GM23338 (cell line): ENCODE results near the gene ITGA8. TPM values are rescaled to one million over a fixed set of nuclear protein-coding genes. Genes with fewer than 3 reads are reported as not detected.

Source experiments
- ATAC-seq: fragments of 200-7000 bp; cut with Tn5 transposase; 3 replicates; pipeline ENCODE4 v1.9.1; 2020
- DNase-seq: peaks from one replicate; pipeline ENCODE4 v3.0.0-alpha.2; 2015; ENCODE audit warnings: low spot score
- H2AFZ ChIP-seq: fragments of 200-600 bp; sonication (generic); 2 replicates; pipeline ENCODE4 v1.8.0; 2016; ENCODE audit warnings: antibody characterized with exemption, mild to moderate bottlenecking, moderate library complexity
- H3F3A ChIP-seq: fragments of 200-600 bp; sonication (generic); replicated peaks from 2 replicates; pipeline ENCODE4 v1.8.0; 2017; ENCODE audit warnings: antibody characterized with exemption, mixed run types, low read depth
- H3K27ac ChIP-seq: fragments of 200-600 bp; sonication (generic); 2 replicates; pipeline ENCODE4 v1.6.1; 2016; ENCODE audit warnings: low read depth
- H3K27me3 ChIP-seq: fragments of 200-600 bp; sonication (generic); 2 replicates; pipeline ENCODE4 v1.8.0; 2016; ENCODE audit warnings: mild to moderate bottlenecking, mixed run types, moderate library complexity; ENCODE audit not compliant: insufficient read depth
- H3K36me3 ChIP-seq: fragments of 200-600 bp; sonication (generic); 2 replicates; pipeline ENCODE4 v1.8.0; 2016; ENCODE audit warnings: mild to moderate bottlenecking; ENCODE audit not compliant: insufficient read depth
- H3K4me1 ChIP-seq: fragments of 200-600 bp; sonication (generic); 2 replicates; pipeline ENCODE4 v1.8.0; 2016; ENCODE audit warnings: mild to moderate bottlenecking, moderate library complexity; ENCODE audit not compliant: insufficient read depth
- H3K4me2 ChIP-seq: fragments of 200-600 bp; sonication (generic); 2 replicates; pipeline ENCODE4 v1.7.1; 2017; ENCODE audit warnings: mixed run types
- H3K4me3 ChIP-seq: fragments of 200-600 bp; sonication (generic); 2 replicates; pipeline ENCODE4 v1.6.1; 2016; ENCODE audit warnings: mixed run types
- H3K79me2 ChIP-seq: fragments of 200-600 bp; sonication (generic); replicated peaks from 2 replicates; pipeline ENCODE4 v1.8.0; 2017; ENCODE audit warnings: mild to moderate bottlenecking; ENCODE audit not compliant: insufficient read depth
- H3K9me2 ChIP-seq: fragments of 200-600 bp; sonication (generic); 2 replicates; pipeline ENCODE4 v1.8.0; 2017; ENCODE audit not compliant: insufficient read depth
- H4K20me1 ChIP-seq: fragments of 200-600 bp; sonication (generic); replicated peaks from 2 replicates; pipeline ENCODE4 v1.8.0; 2017; ENCODE audit warnings: mild to moderate bottlenecking; ENCODE audit not compliant: insufficient read depth
- H3K27ac Mint-ChIP-seq: 2 replicates; pipeline ENCODE4 v1.8.0; 2020; ENCODE audit warnings: inconsistent platforms, mild to moderate bottlenecking, moderate library complexity, mixed read lengths
- H3K27me3 Mint-ChIP-seq: 3 replicates; pipeline ENCODE4 v1.8.0; 2022; ENCODE audit warnings: low read depth, mild to moderate bottlenecking, moderate library complexity, mixed read lengths, inconsistent platforms; ENCODE audit not compliant: insufficient read depth, poor library complexity
- H3K36me3 Mint-ChIP-seq: 3 replicates; pipeline ENCODE4 v1.8.0; 2021; ENCODE audit warnings: low read depth, mild to moderate bottlenecking, inconsistent platforms, moderate library complexity, mixed read lengths
- H3K4me1 Mint-ChIP-seq: 3 replicates; pipeline ENCODE4 v1.8.0; 2020; ENCODE audit warnings: mild to moderate bottlenecking, inconsistent platforms, mixed read lengths
- H3K4me3 Mint-ChIP-seq: 3 replicates; pipeline ENCODE4 v1.8.0; 2021; ENCODE audit warnings: moderate library complexity, mild to moderate bottlenecking, inconsistent platforms, mixed read lengths
- H3K9me3 Mint-ChIP-seq: 3 replicates; pipeline ENCODE4 v1.8.0; 2020; ENCODE audit warnings: moderate library complexity, mild to moderate bottlenecking, inconsistent platforms, mixed read lengths
- CREB1 ChIP-seq: fragments of 250-450 bp; sonication (Bioruptor Pico); IDR thresholded peaks from 2 replicates; pipeline ENCODE4 v1.5.0; 2020; ENCODE audit warnings: low read depth, mild to moderate bottlenecking, moderate library complexity
- CTCF ChIP-seq, 2 experiments: fragments of 200-600 bp in 1 of 2; sonication (generic) in 1 of 2; conservative IDR thresholded peaks; 2 replicates each; pipeline versions ENCODE4 v1.5.1 to v1.6.1; 2016 to 2017; ENCODE audit warnings: antibody characterized with exemption in 2 of 2, low read depth in 2 of 2, mild to moderate bottlenecking in 2 of 2, moderate library complexity in 1 of 2
- ETS1 ChIP-seq: IDR thresholded peaks from 2 replicates; pipeline ENCODE4 v1.6.1; 2016; ENCODE audit warnings: antibody characterized with exemption
- EZH2 ChIP-seq: fragments of 200-600 bp; sonication (generic); IDR thresholded peaks from one replicate; pipeline ENCODE4 v1.8.0; 2017; ENCODE audit warnings: antibody characterized with exemption, mild to moderate bottlenecking, low read depth; ENCODE audit not compliant: unreplicated experiment
- EZH2phosphoT487 ChIP-seq: fragments of 200-600 bp; sonication (generic); IDR thresholded peaks from one replicate; pipeline ENCODE4 v1.8.1; 2018; ENCODE audit warnings: antibody characterized with exemption; ENCODE audit not compliant: unreplicated experiment
- JUNB ChIP-seq: IDR thresholded peaks from one replicate; pipeline ENCODE4 v1.6.1; 2016; ENCODE audit warnings: antibody characterized with exemption; ENCODE audit not compliant: unreplicated experiment
- NANOG ChIP-seq: IDR thresholded peaks from 2 replicates; pipeline ENCODE4 v1.6.1; 2016; ENCODE audit warnings: antibody characterized with exemption, borderline replicate concordance
- POLR2AphosphoS5 ChIP-seq: IDR thresholded peaks from 2 replicates; pipeline ENCODE4 v1.6.1; 2016; ENCODE audit warnings: antibody characterized with exemption, low read depth
- REST ChIP-seq: IDR thresholded peaks from one replicate; pipeline ENCODE4 v1.6.1; 2018; ENCODE audit warnings: antibody characterized with exemption; ENCODE audit not compliant: unreplicated experiment
- STAT1 ChIP-seq: IDR thresholded peaks from one replicate; pipeline ENCODE4 v1.6.1; 2016; ENCODE audit warnings: antibody characterized with exemption; ENCODE audit not compliant: unreplicated experiment
- ZNF114 ChIP-seq: fragments of 250-450 bp; sonication (Bioruptor Pico); IDR thresholded peaks from 2 replicates; pipeline ENCODE4 v1.5.0; 2020; ENCODE audit warnings: mild to moderate bottlenecking, moderate library complexity
- ZNF331 ChIP-seq: fragments of 250-450 bp; sonication (Bioruptor Pico); IDR thresholded peaks from 2 replicates; pipeline ENCODE4 v1.5.0; 2020; ENCODE audit warnings: low read depth, mild to moderate bottlenecking, moderate library complexity
- ZNF462 ChIP-seq: fragments of 250-450 bp; sonication (Bioruptor Pico); IDR thresholded peaks from 2 replicates; pipeline ENCODE4 v1.5.0; 2020; ENCODE audit warnings: mild to moderate bottlenecking, moderate library complexity
- polyA plus RNA-seq: library from polyadenylated mRNA; unstranded; fragments of >200 nt; fragmentation: Nextera tagmentation; extraction: Ambion mirVana; gene quantifications from 2 replicates; pipeline ENCODE4 v1.2.1, GENCODE V29; 2016
- total RNA-seq: library from RNA; depleted of rRNA; stranded (reverse); fragments of >200 nt; shearing (Covaris generic); gene quantifications from 2 replicates; pipeline ENCODE4 v1.2.3, GENCODE V29; 2014

The ITGA8 gene
- total and polyA plus RNA-seq, 2 experiments from 2014 or later, result not detected

GRCh38 chr10:15742836-15743235 is 23.1 kb upstream of the ITGA8 start:
- Mint-ChIP-seq H3K4me3 (no peak overlapping the region), H3K27ac (no peak overlapping the region), H3K27me3 (peaks cover 5% of the 10 kb centered on the region), H3K36me3 (no peaks in the 10 kb centered on the region), H3K4me1 (peaks cover 3% of the 10 kb centered on the region), H3K9me3 (no peaks in the 10 kb centered on the region)
- Histone ChIP-seq H3K79me2 (no peaks in the 10 kb centered on the region), H3K4me1 (no peaks in the 10 kb centered on the region; the same call in 1 of the 2 replicates), H4K20me1 (no peaks in the 10 kb centered on the region), H3K36me3 (no peaks in the 10 kb centered on the region), H3K4me3 (no peak overlapping the region), H2AFZ (no peak overlapping the region), H3F3A (no peaks in the 10 kb centered on the region), H3K27me3 (no peaks in the 10 kb centered on the region), H3K4me2 (no peak overlapping the region), H3K9me2 (no peaks in the 10 kb centered on the region), H3K27ac (no peak overlapping the region)
- TF ChIP-seq CREB1 (no peak), STAT1 (no peak), ZNF462 (CRISPR knock-in tag) (no peak), NANOG (no peak), ZNF114 (CRISPR knock-in tag) (no peak), EZH2phosphoT487 (no peak), JUNB (no peak), POLR2AphosphoS5 (no peak), REST (no peak), EZH2 (no peak), CTCF (conservative IDR thresholded peaks at IDR 0.05; ENCODE audit: low read depth in 2 of 2) (no peak), ZNF331 (CRISPR knock-in tag) (no peak), ETS1 (no peak)
- DNase-seq (no peak), ATAC-seq (no peak)
